ENCODE data around the gene ACP1.
"Not testable (repeated sequence)": the region's sequence is repeated elsewhere in the genome, so short reads cannot be mapped to it uniquely, and the experiment has no call there.

The ACP1 gene

GRCh38 chr2:309148-309953, 44.6 kb downstream of the ACP1 start:
- in situ Hi-C loops (cut with HindIII; ENCODE audit: low sequenced_read_pairs): no loop called here

- in situ Hi-C loops (cut with HindIII; ENCODE audit: low sequenced_read_pairs): no loop called here
Measured at GRCh38 chr2:309954-310510, 45.3 kb downstream of the ACP1 start.

GRCh38 chr2:310994-311393, 46.2 kb downstream of the ACP1 start:
- in situ Hi-C loops (cut with HindIII; ENCODE audit: low sequenced_read_pairs): no loop called here

- in situ Hi-C loops (cut with HindIII; ENCODE audit: low sequenced_read_pairs): no loop called here
Measured at GRCh38 chr2:313991-314390, 49.2 kb downstream of the ACP1 start.

DNA sequence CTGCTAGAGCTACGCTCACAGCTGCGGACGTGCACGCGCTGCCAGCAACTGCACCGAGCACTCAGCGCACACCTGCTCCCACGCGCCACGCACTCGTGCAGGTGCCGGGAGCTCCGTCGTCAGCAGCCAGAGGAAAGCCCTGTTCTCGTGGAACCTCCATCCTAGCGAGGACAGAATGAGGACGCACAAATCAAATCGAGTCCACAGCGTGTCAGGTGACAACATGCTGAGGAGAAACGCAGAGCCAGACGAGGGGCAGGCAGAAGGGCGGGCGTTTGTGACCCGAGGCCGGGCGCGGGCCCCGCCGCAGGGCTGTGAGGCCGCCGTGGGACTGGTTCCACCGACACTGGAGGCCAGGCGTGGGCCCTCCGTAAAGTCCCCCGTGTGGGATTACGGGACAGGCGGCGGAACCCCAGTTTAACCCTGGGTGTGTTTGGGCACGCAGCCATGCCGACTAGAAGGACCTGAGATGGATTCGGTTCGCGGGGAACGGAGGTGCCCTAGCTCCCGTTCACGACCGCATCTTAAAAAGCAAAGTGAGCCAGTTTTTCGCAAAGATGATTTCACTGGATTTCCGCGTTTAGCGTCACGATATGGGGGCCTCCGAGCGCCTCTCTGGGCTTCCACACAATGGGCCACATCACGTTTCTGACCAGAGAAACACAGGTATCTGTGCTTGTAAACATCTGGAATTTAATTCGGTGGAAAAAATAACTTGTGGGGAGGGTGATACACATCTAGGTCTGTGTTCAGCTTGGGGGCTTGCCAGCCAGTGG, 50.0 kb downstream of the ACP1 start:
- in situ Hi-C loops (cut with HindIII; ENCODE audit: low sequenced_read_pairs): no loop called here

GRCh38 chr2:315925-316324, 51.2 kb downstream of the ACP1 start:
- in situ Hi-C loops (cut with HindIII; ENCODE audit: low sequenced_read_pairs): not testable (repeated sequence)

GRCh38 chr2:316381-316780, 51.6 kb downstream of the ACP1 start:
- in situ Hi-C loops (cut with HindIII; ENCODE audit: low sequenced_read_pairs): no loop called here

GRCh38 chr2:317501-318424, 53.0 kb downstream of the ACP1 start:
- in situ Hi-C loops (cut with HindIII; ENCODE audit: low sequenced_read_pairs): no loop called here

DNA sequence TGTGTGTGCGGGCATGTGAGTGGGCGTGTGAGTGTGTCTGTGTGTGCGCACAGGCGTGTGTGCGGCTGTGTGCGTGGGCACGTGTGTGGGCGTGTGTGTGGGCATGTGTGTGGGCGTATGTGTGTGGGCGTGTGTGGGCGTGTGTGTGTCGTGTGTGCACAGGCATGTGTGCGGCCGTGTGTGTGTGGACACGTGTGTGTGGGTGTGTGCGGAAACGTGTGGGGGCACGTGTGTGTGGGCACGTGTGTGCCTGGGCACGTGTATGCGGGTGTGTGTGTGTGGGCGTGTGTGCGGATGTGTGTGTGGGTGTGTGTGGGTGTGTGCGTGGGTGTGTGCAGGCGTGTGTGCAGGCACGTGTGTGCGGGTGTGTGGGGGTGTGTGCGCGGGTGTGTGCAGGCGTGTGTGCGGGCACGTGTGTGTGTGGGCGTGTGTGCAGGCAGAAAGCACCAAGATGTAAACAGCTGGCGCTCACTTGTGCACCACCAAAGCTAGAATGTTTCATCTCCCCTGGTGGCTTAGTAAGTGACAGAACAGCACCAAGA, 54.4 kb downstream of the ACP1 start:
- in situ Hi-C loops (cut with HindIII; ENCODE audit: low sequenced_read_pairs): no loop called here

GRCh38 chr2:320561-320960, 55.8 kb downstream of the ACP1 start:
- in situ Hi-C loops (cut with HindIII; ENCODE audit: low sequenced_read_pairs): no loop called here

DNA sequence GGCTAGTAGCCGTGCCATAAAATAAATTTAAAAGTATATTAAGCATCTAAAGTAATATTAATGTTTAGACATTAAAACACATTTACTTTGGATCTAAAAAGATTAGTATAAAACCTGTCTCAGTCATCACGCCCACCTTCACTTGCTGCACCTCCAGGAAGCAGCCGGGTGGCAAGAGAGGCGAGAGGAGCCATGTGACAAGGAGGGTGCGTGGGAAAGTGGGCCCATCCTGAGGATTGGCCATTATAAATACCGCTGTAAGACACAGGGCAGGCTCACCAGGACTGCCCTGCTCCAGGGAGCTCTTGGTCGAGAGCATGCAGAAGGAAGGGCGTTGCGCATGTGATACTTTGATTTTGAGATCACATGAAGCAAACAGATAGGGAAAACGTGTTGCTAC, 57.6 kb downstream of the ACP1 start:
- in situ Hi-C loops (cut with HindIII; ENCODE audit: low sequenced_read_pairs): no loop called here

DNA sequence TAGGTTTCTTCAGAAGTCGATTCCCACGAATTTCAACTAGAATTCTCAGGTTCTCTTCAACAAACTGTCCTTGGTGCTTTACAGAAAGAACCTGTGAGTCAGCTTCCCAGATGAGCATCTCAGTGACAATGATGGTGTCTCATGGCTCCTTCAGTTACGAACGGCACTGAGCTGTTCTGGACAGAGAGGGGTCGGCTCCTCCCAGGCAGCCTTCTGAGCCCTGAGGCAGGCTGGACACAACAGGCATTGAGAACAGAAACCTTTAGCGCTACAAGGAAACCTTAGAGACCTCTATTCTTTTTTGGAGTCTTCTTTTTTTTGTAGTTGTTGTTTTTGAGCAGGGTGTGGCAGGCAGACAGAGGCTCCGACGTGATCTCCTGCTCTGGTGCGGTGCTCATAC, 58.3 kb downstream of the ACP1 start:
- in situ Hi-C loops (cut with HindIII; ENCODE audit: low sequenced_read_pairs): no loop called here
